Endometrium (tissue), 2 donors: Measurements from ENCODE around the gene HSPA4.

Source experiments
- FAIRE-seq: peaks from 2 replicates; lab custom pipeline; 2012; peaks lifted over from hg19 to GRCh38; lab: Jason Lieb, UNC
- donor health status: control.
- donor health status: control.

Gene HSPA4

GRCh38 chr5:133106761-133107572 is 55.2 kb downstream of the HSPA4 start:
- no peak for FAIRE-seq

DNA sequence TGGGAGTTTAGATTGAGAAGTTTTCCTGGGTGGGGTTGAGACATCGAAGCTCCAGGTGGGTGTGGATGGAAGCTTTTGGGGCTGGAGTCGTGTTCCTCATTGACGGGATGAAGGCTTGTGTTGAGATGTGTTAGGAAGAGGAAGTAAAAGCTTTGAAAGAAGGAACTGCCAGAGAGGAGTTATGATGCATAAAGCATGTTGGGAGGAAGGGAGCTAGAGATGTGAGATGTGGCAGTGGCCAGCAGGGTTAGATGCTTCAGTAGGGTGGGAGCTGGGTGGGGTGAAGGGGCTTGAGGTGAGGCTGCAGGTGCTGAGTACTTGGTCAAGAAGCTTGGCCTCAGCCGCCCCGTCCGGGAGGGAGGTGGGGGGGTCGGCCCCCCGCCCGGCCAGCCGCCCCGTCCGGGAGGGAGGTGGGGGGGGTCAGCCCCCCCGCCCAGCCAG is 56.7 kb downstream of the HSPA4 start:
- FAIRE-seq = no peak

DNA sequence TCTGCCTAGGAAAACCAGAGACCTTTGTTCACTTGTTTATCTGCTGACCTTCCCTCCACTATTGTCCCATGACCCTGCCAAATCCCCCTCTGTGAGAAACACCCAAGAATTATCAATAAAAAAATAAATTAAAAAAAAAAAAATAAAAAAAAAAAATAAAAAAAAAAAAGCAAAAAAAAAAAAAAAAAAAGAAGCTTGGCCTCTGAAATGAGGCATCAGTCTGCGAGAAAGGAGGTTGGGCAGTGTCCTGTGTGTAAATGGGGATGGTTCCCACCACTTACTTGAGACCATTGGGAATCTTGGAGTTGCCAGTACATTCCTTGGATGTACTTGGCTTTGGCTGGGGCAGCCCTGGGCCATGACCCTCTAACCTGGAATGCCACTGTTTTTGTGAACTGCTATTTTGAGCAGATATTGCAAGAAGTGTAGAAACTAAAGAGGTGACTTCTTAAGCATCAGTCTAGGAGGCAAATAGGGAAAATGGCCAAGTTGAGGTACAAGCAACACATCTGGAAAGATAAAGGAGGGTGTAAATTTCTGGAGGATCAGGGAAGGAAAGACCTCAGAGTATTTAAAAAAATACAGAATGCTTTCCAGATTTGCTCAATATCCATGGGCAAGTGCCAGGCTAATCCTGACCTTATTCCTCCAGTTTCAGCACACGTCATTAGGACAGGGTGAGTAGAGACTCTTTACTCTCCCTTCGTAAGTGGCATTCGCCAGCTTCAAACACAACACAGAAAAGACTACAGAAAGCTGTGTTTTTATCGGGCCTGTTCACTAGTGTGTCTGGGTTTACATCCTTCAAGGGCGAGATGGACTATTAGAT is 58.1 kb downstream of the HSPA4 start:
- FAIRE-seq = no peak

GRCh38 chr5:133110709-133111108 is 58.9 kb downstream of the HSPA4 start:
- FAIRE-seq = no peak

DNA sequence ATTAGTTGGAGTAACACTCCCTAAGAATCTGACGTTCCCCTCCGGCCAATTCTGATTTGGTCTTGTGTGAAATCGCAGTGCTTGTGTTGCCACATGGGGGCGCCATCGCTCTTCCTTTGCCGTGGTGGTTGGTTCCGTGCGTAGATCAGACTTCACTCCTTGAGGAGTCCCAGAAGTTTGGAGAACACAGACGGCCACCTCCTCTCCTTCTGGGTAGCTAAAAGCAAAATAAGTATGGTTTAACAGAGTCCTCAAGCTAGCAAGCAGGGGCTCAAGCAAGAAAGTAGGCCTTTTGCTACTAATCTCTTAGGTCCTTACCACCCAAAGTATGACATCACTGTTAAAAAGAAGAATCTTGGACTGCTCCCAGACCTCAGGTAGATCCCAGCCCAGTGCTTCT is 59.5 kb downstream of the HSPA4 start:
- no peak for FAIRE-seq

GRCh38 chr5:133112026-133112660 is 60.3 kb downstream of the HSPA4 start:
- FAIRE-seq = no peak

- no peak for FAIRE-seq
Observed at GRCh38 chr5:133113331-133114061, 61.7 kb downstream of the HSPA4 start.

- no peak for FAIRE-seq
Observed at GRCh38 chr5:133114166-133114932, 62.5 kb downstream of the HSPA4 start.

DNA sequence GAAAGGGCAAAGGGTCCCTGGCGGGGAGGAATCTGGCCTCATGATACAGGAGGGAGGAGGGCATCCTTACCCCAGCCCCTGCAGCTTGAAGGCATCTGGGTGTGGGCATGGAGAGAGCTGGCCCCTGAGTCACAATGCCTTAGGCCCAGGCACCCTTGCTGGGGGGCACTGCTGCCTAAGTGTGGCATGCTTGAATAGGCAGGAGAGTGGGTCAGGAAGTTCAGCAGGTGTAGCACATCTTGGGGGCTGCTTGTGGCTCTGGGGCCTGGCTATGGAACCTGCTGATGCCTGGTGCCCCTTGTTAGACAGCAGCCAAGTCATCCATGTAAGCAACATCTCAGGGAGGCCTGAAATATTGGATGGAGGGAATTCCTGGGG is 63.1 kb downstream of the HSPA4 start:
- FAIRE-seq = no peak

DNA sequence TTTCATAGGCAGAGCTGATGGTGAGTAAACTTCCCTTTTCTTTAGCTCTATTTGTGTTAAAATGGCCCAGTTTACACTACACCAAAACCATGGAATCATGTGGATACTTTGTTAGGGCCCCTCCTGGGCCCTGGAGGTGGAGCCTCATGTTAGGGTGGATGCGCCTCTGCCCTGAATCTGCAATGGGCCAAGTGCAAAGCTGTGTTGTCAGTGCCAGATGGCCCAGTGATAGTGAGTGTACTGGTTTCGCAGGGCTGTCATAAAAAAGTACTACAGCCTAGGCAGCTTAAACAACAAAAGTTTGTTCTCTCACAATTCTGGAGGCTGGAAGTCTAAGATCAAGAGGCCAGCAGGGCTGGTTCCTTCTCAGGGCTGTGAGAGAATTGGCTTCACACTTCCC is 64.8 kb downstream of the HSPA4 start:
- no peak for FAIRE-seq

DNA sequence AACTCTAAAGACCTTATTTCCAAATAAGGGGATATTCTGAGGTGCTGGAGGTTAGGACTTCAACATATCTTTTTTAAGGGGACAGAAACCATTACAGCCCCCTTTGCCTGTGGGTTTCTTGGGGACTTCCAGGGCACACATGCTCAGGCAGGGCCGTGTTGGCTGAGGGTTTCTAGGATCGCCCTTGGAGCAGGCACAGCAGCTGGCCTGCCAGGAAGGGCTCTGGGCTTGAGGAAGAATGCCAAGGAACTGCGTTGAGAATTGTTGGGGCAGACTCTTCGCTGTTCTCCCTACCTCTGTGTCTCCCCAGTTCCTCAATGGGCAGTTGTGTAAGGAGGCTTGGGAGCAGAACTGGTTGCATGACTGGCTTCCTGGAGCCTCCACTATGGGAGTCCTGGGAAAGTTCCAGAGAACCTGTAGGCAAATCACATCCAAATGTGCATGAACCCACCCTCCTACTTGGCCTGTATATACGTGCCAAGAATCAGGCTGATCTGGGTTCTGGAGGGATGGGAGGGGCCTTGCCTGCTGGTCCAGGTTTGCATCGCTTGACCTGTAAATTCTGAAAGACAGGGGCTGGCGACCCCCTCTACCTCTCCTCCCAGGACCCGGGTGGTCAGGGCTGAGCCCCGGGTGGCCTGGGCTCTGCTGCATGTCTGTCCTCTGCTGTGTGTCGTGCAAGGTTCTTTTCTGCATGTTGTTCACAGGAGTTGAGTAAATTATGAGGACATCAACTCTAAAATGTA is 65.5 kb downstream of the HSPA4 start:
- no peak for FAIRE-seq

- peak; percentile 26 for FAIRE-seq
Observed at GRCh38 chr5:133117912-133118445, 66.2 kb downstream of the HSPA4 start.

- no peak for FAIRE-seq
Observed at GRCh38 chr5:133118741-133119140, 66.9 kb downstream of the HSPA4 start.

DNA sequence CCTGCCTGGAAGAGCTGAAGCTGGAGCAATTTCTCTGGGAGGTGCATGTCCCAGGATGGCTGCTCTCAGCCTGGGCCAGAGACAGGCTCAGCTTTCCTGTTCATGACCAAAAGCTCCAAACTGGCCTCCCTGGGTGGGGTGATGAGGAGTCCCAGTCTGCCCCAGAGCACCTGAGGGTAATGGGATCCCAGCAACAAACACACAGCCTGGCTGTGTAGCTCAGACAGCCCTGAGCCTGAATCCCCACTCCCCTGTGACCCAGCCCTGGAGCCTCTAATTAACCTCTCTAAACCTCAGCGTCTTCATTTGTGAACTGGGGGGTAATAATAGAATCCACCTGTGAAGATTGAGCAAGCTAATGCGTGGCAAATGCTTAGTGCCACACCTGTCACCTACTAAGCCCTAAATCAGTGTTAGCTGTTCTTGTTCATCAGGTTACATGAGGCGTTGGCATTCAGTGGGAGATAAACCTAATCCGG is 67.5 kb downstream of the HSPA4 start:
- no peak for FAIRE-seq

- no peak for FAIRE-seq
Observed at GRCh38 chr5:133120156-133120750, 68.4 kb downstream of the HSPA4 start.

- FAIRE-seq = no peak
Observed at GRCh38 chr5:133121080-133121479, 69.3 kb downstream of the HSPA4 start.

- no peak for FAIRE-seq
Observed at GRCh38 chr5:133121611-133122150, 69.9 kb downstream of the HSPA4 start.

- no peak for FAIRE-seq
Observed at GRCh38 chr5:133122711-133123110, 70.9 kb downstream of the HSPA4 start.

DNA sequence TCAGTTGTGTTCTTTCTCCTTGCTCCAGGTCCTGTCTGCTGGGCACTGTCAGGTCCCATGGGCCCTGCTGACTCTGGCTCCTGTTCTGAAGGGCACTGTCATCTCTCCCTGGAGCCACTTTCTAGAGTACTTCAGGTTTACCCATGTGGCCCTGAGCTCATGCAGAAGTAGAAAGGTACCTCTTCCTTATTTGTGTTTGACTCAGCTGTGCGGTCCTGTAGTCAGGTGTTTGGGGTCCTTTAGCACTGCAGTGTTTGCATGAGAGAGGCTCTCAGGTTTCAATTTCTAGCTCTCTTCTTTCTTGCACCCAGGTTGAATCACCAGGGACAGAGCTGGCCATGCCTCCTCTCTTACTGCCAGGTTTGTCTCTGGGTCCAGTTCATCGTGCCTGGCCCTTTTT is 71.5 kb downstream of the HSPA4 start:
- no peak for FAIRE-seq

GRCh38 chr5:133124891-133125290 is 73.1 kb downstream of the HSPA4 start:
- no peak for FAIRE-seq
